ENCODE measurements around the gene POLDIP2.
A peak's percentile ranks its signal among the peaks of the same experiment; 100 is the strongest.

POLDIP2 gene

GRCh38 chr17:28370035-28370743, 12.9 kb upstream of the POLDIP2 start, which contains the start of gene VTN:
Gene VTN, minus strand, starts transcription at chr17:28370307. Its CDS starts 104 bp downstream, at chr17:28370203.
- Histone ChIP-seq H4K20me1 (ENCODE audit: low read depth, low read length) (no peaks in the 10 kb centered on the region), H3K27ac (ENCODE audit: low read depth, low read length) (peak within 1 kb of the TSS; percentile 27), H3K4me2 (ENCODE audit: low read depth, low read length, poor library complexity, severe bottlenecking) (peak within 1 kb of the TSS; percentile 100), H3K9me3 (ENCODE audit: insufficient read depth, low read length) (no peaks in the 10 kb centered on the region), H3K9me2 (replicated peaks; ENCODE audit: insufficient read depth, low read length) (no peaks in the 10 kb centered on the region), H3K79me2 (ENCODE audit: insufficient read depth, low read length) (no peaks in the 10 kb centered on the region), H3K9ac (ENCODE audit: low read length) (peak within 1 kb of the TSS; percentile 67; the same call in 1 of the 2 replicates), H3K4me3 (ENCODE audit: insufficient read depth, low read length, poor library complexity, severe bottlenecking) (peak within 1 kb of the TSS; percentile 72), H2AFZ (ENCODE audit: low read depth, low read length, severe bottlenecking) (peak within 1 kb of the TSS; percentile 99), H3K36me3 (ENCODE audit: low read length) (no peaks in the 10 kb centered on the region), H3F3A (ENCODE audit: insufficient read depth) (peaks cover 14% of the 10 kb centered on the region), H3K27me3 (ENCODE audit: low read length) (no peaks in the 10 kb centered on the region)
- no peak for TF ChIP-seq EZH2phosphoT487 (conservative IDR thresholded peaks at IDR 0.05; ENCODE audit: low read length)

- Histone ChIP-seq H3K4me3 (ENCODE audit: insufficient read depth, low read length, poor library complexity, severe bottlenecking) (no peak overlapping the region), H3K79me2 (ENCODE audit: insufficient read depth, low read length) (no peaks in the 10 kb centered on the region), H3K27ac (ENCODE audit: low read depth, low read length) (no peak overlapping the region), H3K27me3 (ENCODE audit: low read length) (no peaks in the 10 kb centered on the region), H3K9me2 (replicated peaks; ENCODE audit: insufficient read depth, low read length) (no peaks in the 10 kb centered on the region), H3F3A (ENCODE audit: insufficient read depth) (peaks cover 14% of the 10 kb centered on the region), H3K9me3 (ENCODE audit: insufficient read depth, low read length) (no peaks in the 10 kb centered on the region), H3K9ac (ENCODE audit: low read length) (no peak overlapping the region), H3K36me3 (ENCODE audit: low read length) (no peaks in the 10 kb centered on the region), H4K20me1 (ENCODE audit: low read depth, low read length) (no peaks in the 10 kb centered on the region), H2AFZ (ENCODE audit: low read depth, low read length, severe bottlenecking) (no peak overlapping the region), H3K4me2 (ENCODE audit: low read depth, low read length, poor library complexity, severe bottlenecking) (no peak overlapping the region)
- TF ChIP-seq EZH2phosphoT487 (conservative IDR thresholded peaks at IDR 0.05; ENCODE audit: low read length) (no peak), CTCF (IDR thresholded peaks at IDR 0.05; ENCODE audit: insufficient read depth, low read length, poor library complexity, severe bottlenecking) (no peak)
These were observed 12.3 kb upstream of the POLDIP2 start for GRCh38 chr17:28369684-28370034.

- Histone ChIP-seq H3K27me3 (ENCODE audit: low read length) (no peaks in the 10 kb centered on the region), H3K9ac (ENCODE audit: low read length) (no peak overlapping the region), H3K27ac (ENCODE audit: low read depth, low read length) (no peak overlapping the region), H3K79me2 (ENCODE audit: insufficient read depth, low read length) (no peaks in the 10 kb centered on the region), H3K4me3 (ENCODE audit: insufficient read depth, low read length, poor library complexity, severe bottlenecking) (no peak overlapping the region), H2AFZ (ENCODE audit: low read depth, low read length, severe bottlenecking) (no peak overlapping the region), H3K9me3 (ENCODE audit: insufficient read depth, low read length) (no peaks in the 10 kb centered on the region), H3K4me2 (ENCODE audit: low read depth, low read length, poor library complexity, severe bottlenecking) (no peak overlapping the region), H4K20me1 (ENCODE audit: low read depth, low read length) (no peaks in the 10 kb centered on the region), H3K36me3 (ENCODE audit: low read length) (no peaks in the 10 kb centered on the region), H3K9me2 (replicated peaks; ENCODE audit: insufficient read depth, low read length) (no peaks in the 10 kb centered on the region), H3F3A (ENCODE audit: insufficient read depth) (peaks cover 14% of the 10 kb centered on the region)
- TF ChIP-seq EZH2phosphoT487 (conservative IDR thresholded peaks at IDR 0.05; ENCODE audit: low read length) (no peak), CTCF (IDR thresholded peaks at IDR 0.05; ENCODE audit: insufficient read depth, low read length, poor library complexity, severe bottlenecking) (no peak)
These were observed 11.8 kb upstream of the POLDIP2 start for GRCh38 chr17:28368915-28369683.
